ENCODE results near the gene C1QTNF7. TPM values are rescaled to one million over a fixed set of nuclear protein-coding genes. Genes with fewer than 3 reads are reported as not detected.

Gene C1QTNF7, protein sequence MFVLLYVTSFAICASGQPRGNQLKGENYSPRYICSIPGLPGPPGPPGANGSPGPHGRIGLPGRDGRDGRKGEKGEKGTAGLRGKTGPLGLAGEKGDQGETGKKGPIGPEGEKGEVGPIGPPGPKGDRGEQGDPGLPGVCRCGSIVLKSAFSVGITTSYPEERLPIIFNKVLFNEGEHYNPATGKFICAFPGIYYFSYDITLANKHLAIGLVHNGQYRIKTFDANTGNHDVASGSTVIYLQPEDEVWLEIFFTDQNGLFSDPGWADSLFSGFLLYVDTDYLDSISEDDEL
- total RNA-seq (10 to 100 TPM; 12.5 to 15.5 TPM), polyA plus RNA-seq (10 to 100 TPM in 1 of 2 donors, 1 to 10 TPM in 1; 9.5 to 14.9 TPM)
- long read RNA-seq, donor 1, full-length matches to known transcripts = 12 of 25 reads
- long read RNA-seq, donor 1, partial matches to known transcripts = 0 of 25 reads
- long read RNA-seq, donor 1, other reads (novel, unspliced or antisense) = 13 of 25 reads
- long read RNA-seq, donor 2, transcript C1QTNF7-205 (3 exons, 1,533 nt) = major isoform, 5 of 32 reads
- long read RNA-seq, donor 2, partial matches to known transcripts = 2 of 32 reads
- long read RNA-seq, donor 2, other reads (novel, unspliced or antisense) = 25 of 32 reads

DNA sequence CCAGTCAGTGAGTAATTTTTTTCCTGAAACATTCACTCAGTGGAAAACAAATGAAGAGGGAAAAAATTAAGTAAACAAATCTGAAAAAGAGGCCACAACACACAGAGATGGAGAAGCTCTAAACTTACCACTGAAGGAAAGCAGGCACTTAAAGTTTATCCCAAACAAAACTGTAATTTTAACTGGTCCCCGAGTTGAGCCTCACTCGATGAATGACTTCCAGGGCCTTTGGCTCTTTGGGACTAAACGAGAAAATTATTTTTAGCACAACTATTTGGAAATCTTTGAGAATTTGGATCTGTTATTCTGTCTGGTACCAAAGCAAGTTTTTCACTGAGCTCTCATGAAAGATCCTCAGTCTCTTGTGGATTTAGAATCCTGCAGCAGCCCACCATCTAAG, at the start of gene C1QTNF7:
TSS of gene C1QTNF7 (plus strand) at position 333 of the 400 bp plus-strand sequence. CDS start 7,711 bp downstream, outside the sequence.
- peak within 1 kb of the TSS; percentile 94 to 95 for H3K27ac ChIP-seq (ENCODE audit: low read depth in 1 of 2, low read length in 2 of 2)
- H3K36me3 ChIP-seq (ENCODE audit: control insufficient read depth in 1 of 2, insufficient read depth in 2 of 2, low read length in 1 of 2) = no peaks in the 10 kb centered on the region
- H3K4me1 ChIP-seq (ENCODE audit: control insufficient read depth in 1 of 2, insufficient read depth in 2 of 2, low read length in 2 of 2) = peaks cover 7 to 19% of the 10 kb centered on the region in 2 donors
- peak within 1 kb of the TSS; percentile 39 to 69 for H3K4me3 ChIP-seq (ENCODE audit: low read length in 2 of 2)
- H3K9me3 ChIP-seq (ENCODE audit: control insufficient read depth, low read length) = no peaks in the 10 kb centered on the region
- DNase-seq (no peak), ATAC-seq (ENCODE audit: low FRiP score) (peak; percentile 82)
- intact Hi-C loops (cut with DNase I) = loop anchor here (10.0 kb wide), 2 partner anchors 193 to 423 kb away; partner anchors contain the start of gene CPEB2 (in 1 of the 2)
- WGBS, 2 donors = 5 to 9% methylated on average over 3 of the region's 3 CpGs
- H3K27me3 ChIP-seq (ENCODE audit: control insufficient read depth in 1 of 2, insufficient read depth in 2 of 2, low read length in 1 of 2) = no peaks in the 10 kb centered on the region

DNA sequence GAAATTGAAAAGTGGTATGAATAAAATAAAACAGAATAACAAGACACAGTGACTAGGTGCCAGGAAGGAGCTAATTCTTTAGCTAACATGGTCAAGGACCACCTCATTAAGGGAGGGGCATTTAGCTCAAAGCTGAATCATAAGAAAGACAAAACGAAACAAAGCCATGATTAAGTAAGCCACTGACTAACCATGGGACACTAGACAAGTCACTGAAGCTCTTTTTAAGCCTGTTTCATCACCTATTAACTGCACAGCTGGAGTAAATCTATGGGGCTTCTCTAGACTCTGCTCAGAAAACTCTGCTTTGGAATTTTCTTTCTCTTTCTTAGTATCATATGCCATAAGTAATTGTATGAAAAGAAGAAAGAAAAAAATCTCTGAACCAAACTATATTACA, 49.8 kb upstream of the C1QTNF7 start:
- no peak for DNase-seq
- H3K27ac ChIP-seq (ENCODE audit: low read depth in 1 of 2, low read length in 2 of 2) = no peak overlapping the region
- no peak for ATAC-seq (ENCODE audit: low FRiP score)
- no peaks in the 10 kb centered on the region for H3K27me3 ChIP-seq (ENCODE audit: control insufficient read depth in 1 of 2, insufficient read depth in 2 of 2, low read length in 1 of 2)
- H3K9me3 ChIP-seq (ENCODE audit: control insufficient read depth, low read length) = no peaks in the 10 kb centered on the region
- peaks cover 2 to 21% of the 10 kb centered on the region in 2 donors for H3K4me1 ChIP-seq (ENCODE audit: control insufficient read depth in 1 of 2, insufficient read depth in 2 of 2, low read length in 2 of 2)
- no peaks in the 10 kb centered on the region for H3K36me3 ChIP-seq (ENCODE audit: control insufficient read depth in 1 of 2, insufficient read depth in 2 of 2, low read length in 1 of 2)
- 1 to 4% methylated on average over 1 of the region's 1 CpG for WGBS, 2 donors
- peak overlapping the region in 1 of 2 donors; percentile 26 for H3K4me3 ChIP-seq (ENCODE audit: low read length in 2 of 2)
- intact Hi-C loops (cut with DNase I) = no loop called here

DNA sequence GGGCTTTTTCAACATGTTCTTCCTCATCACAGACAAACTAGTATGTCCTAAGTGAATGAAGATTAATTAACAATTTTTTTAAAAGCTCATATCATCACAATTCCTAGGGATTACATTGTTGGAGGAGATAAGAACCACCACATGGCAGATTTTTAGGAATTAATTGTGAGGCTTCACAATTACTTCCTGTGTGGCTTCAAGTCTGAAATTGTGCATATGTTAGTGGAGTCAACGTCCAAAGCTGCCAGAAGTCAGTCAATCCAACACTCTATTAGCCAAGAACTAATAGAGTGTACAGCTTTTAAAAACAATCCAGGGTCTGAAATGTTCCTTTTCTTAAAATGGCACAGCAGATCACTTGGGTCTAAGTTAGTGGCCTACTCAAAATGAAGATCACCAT, 49.3 kb upstream of the C1QTNF7 start:
- H3K4me3 ChIP-seq (ENCODE audit: low read length in 2 of 2) = no peak overlapping the region
- no peak for DNase-seq
- intact Hi-C loops (cut with DNase I) = no loop called here
- WGBS, 2 donors = 0 to 4% methylated on average over 1 of the region's 1 CpG
- no peaks in the 10 kb centered on the region for H3K27me3 ChIP-seq (ENCODE audit: control insufficient read depth in 1 of 2, insufficient read depth in 2 of 2, low read length in 1 of 2)
- no peak overlapping the region for H3K27ac ChIP-seq (ENCODE audit: low read depth in 1 of 2, low read length in 2 of 2)
- ATAC-seq (ENCODE audit: low FRiP score) = no peak
- no peaks in the 10 kb centered on the region for H3K36me3 ChIP-seq (ENCODE audit: control insufficient read depth in 1 of 2, insufficient read depth in 2 of 2, low read length in 1 of 2)
- peaks cover 2 to 22% of the 10 kb centered on the region in 2 donors for H3K4me1 ChIP-seq (ENCODE audit: control insufficient read depth in 1 of 2, insufficient read depth in 2 of 2, low read length in 2 of 2)
- no peaks in the 10 kb centered on the region for H3K9me3 ChIP-seq (ENCODE audit: control insufficient read depth, low read length)

DNA sequence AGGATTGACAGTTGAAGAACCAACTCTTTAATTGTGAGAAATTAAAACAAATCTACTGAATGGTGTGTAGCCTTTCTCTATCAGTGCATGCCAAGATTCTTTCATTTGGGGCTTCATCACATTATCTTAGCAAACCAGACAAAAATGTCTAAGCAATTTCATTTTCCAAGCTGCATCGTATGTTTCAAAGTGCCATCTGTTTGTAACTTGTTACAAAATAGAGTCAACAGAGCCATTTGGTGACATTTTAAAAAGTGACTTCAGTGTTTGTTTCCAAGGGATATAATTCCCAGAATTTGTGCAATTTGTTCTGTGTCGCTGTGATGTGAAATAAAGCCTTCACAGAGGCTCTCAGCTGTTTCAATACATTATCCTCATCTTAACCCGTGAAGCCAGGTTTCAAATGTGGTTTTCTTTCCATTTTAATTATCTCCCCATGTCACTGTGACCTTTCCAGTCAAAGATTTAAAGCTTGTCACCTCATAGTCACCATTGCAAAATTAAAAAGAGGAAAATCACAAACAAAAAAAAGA, 46.0 kb upstream of the C1QTNF7 start:
- Histone ChIP-seq H3K9me3 (ENCODE audit: control insufficient read depth, low read length) (no peaks in the 10 kb centered on the region), H3K4me3 (ENCODE audit: low read length in 2 of 2) (no peak overlapping the region), H3K4me1 (ENCODE audit: control insufficient read depth in 1 of 2, insufficient read depth in 2 of 2, low read length in 2 of 2) (peaks cover 7 to 22% of the 10 kb centered on the region in 2 donors), H3K27ac (ENCODE audit: low read depth in 1 of 2, low read length in 2 of 2) (no peak overlapping the region), H3K36me3 (ENCODE audit: control insufficient read depth in 1 of 2, insufficient read depth in 2 of 2, low read length in 1 of 2) (no peaks in the 10 kb centered on the region), H3K27me3 (ENCODE audit: control insufficient read depth in 1 of 2, insufficient read depth in 2 of 2, low read length in 1 of 2) (no peaks in the 10 kb centered on the region)
- no peak for ATAC-seq (ENCODE audit: low FRiP score)
- DNase-seq = no peak
- 58 to 63% methylated on average over 3 of the region's 3 CpGs for WGBS, 2 donors
- intact Hi-C loops (cut with DNase I) = no loop called here

DNA sequence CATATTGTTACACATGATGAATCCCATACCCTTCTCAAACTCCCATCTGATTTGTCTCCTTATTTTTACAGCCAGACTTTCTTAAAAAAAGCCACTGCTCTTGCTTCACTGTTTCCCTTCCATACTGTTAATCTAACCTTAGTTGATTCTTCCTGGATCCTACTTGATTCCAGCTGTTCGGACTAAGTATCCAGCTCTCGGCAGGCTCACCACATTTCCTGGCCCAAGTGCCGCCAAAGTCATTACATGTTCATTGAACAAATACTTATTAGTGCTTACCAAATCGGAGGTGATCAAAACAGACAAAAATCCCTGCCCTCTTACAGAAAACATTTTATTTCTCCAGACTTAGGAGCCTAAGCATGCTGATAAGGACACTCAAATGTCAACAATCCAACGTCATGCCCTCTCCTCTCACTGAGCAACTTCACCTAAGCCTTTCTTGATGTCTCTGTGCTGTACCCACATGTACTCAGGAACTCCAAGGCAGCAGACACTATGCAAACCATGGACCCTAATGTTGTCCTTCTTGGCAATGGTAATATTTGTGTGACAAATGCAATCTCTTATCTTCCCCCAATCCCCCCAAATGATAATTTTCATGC, 45.1 kb upstream of the C1QTNF7 start:
- peaks cover 7 to 21% of the 10 kb centered on the region in 2 donors for H3K4me1 ChIP-seq (ENCODE audit: control insufficient read depth in 1 of 2, insufficient read depth in 2 of 2, low read length in 2 of 2)
- no peaks in the 10 kb centered on the region for H3K9me3 ChIP-seq (ENCODE audit: control insufficient read depth, low read length)
- intact Hi-C loops (cut with DNase I) = no loop called here
- peak overlapping the region in 1 of 2 donors; percentile 29 for H3K27ac ChIP-seq (ENCODE audit: low read depth in 1 of 2, low read length in 2 of 2)
- 21 to 40% methylated on average over 5 of the region's 5 CpGs for WGBS, 2 donors
- H3K4me3 ChIP-seq (ENCODE audit: low read length in 2 of 2) = no peak overlapping the region
- no peak for DNase-seq
- H3K36me3 ChIP-seq (ENCODE audit: control insufficient read depth in 1 of 2, insufficient read depth in 2 of 2, low read length in 1 of 2) = no peaks in the 10 kb centered on the region
- no peaks in the 10 kb centered on the region for H3K27me3 ChIP-seq (ENCODE audit: control insufficient read depth in 1 of 2, insufficient read depth in 2 of 2, low read length in 1 of 2)
- ATAC-seq (ENCODE audit: low FRiP score) = no peak

DNA sequence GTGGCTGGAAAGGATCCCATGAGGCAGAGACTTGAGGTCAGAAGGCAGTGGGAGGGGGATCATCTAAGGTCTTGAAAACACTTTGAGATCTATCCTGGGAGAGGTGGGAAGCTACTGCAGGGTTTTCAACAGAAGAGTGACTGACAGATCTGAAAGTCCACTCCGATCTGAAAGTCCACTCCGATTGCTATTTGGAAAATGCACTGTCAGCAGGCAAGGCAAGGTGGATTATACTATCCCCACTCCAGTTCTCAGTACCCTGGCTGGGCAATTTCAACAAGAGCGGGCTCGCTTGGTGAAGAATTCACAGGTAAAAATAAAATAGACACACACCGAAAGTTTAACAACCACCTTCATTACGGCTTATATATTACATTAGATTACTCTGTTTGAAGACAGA, 42.3 kb upstream of the C1QTNF7 start:
- Histone ChIP-seq H3K9me3 (ENCODE audit: control insufficient read depth, low read length) (no peaks in the 10 kb centered on the region), H3K27me3 (ENCODE audit: control insufficient read depth in 1 of 2, insufficient read depth in 2 of 2, low read length in 1 of 2) (no peaks in the 10 kb centered on the region), H3K36me3 (ENCODE audit: control insufficient read depth in 1 of 2, insufficient read depth in 2 of 2, low read length in 1 of 2) (peaks cover 0 to 3% of the 10 kb centered on the region in 2 donors), H3K4me1 (ENCODE audit: control insufficient read depth in 1 of 2, insufficient read depth in 2 of 2, low read length in 2 of 2) (peaks cover 6 to 17% of the 10 kb centered on the region in 2 donors), H3K4me3 (ENCODE audit: low read length in 2 of 2) (peak overlapping the region in 1 of 2 donors; percentile 12), H3K27ac (ENCODE audit: low read depth in 1 of 2, low read length in 2 of 2) (peak overlapping the region; percentile 62 to 95)
- intact Hi-C loops (cut with DNase I) = loop anchor here in 1 of 2 donors (5.0 kb wide), 1 partner anchor 43 kb away; no protein-coding TSS in a partner anchor
- 7 to 12% methylated on average over 6 of the region's 6 CpGs for WGBS, 2 donors
- no peak for ATAC-seq (ENCODE audit: low FRiP score)
- DNase-seq = no peak

DNA sequence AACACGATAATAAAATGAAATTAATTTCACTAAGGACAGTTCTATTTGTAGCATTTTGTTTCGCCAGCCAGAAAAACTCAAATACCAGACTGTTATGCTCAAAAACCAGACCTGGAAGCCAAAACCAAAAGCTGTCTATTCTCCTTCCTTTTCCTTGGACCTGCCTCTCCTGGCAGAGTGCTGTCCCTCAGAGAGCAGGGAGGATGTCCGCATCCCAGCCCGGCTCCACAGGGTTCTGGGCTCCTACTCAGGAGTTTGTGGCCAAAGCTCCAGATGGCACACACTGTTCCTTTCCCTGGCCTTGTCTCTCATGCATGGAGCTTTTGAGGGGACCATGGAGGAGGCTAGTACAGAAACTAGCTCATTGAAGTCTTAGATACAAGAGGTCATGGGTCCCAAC, 41.9 kb upstream of the C1QTNF7 start:
- ATAC-seq (ENCODE audit: low FRiP score) = peak; percentile 83
- WGBS, 2 donors = 6 to 7% methylated on average over 4 of the region's 4 CpGs
- no peaks in the 10 kb centered on the region for H3K9me3 ChIP-seq (ENCODE audit: control insufficient read depth, low read length)
- no peak overlapping the region for H3K4me3 ChIP-seq (ENCODE audit: low read length in 2 of 2)
- peak; percentile 66 to 77 for DNase-seq
- H3K4me1 ChIP-seq (ENCODE audit: control insufficient read depth in 1 of 2, insufficient read depth in 2 of 2, low read length in 2 of 2) = peaks cover 6 to 19% of the 10 kb centered on the region in 2 donors
- H3K36me3 ChIP-seq (ENCODE audit: control insufficient read depth in 1 of 2, insufficient read depth in 2 of 2, low read length in 1 of 2) = peaks cover 0 to 3% of the 10 kb centered on the region in 2 donors
- H3K27ac ChIP-seq (ENCODE audit: low read depth in 1 of 2, low read length in 2 of 2) = peak overlapping the region; percentile 30 to 62
- intact Hi-C loops (cut with DNase I) = loop anchor here in 1 of 2 donors (5.0 kb wide), 1 partner anchor 44 kb away; no protein-coding TSS in a partner anchor
- no peaks in the 10 kb centered on the region for H3K27me3 ChIP-seq (ENCODE audit: control insufficient read depth in 1 of 2, insufficient read depth in 2 of 2, low read length in 1 of 2)

DNA sequence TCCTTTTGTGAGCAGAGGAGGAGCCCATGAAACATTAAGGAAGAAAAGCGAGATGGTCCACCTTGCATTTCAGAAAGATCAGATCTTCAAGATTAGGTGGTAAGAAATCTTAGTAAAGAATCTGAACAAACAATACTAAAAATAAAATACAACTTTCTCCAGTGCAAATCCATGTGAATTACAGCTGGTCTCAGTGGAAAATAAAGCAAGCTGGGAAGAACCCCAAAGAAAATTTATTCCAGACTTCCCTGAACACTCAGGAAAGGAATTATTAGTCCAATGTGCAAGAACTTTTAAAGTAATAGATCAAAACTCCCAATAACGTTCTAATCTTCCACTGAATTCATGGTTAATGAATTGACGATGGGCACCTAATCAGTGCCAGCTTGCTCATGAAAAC, 37.3 kb upstream of the C1QTNF7 start:
- intact Hi-C loops (cut with DNase I) = loop anchor here in 1 of 2 donors (10.0 kb wide), 1 partner anchor 156 kb away; no protein-coding TSS in a partner anchor
- 5 to 11% methylated on average over 3 of the region's 3 CpGs for WGBS, 2 donors

More for the DNA sequence above, 37.3 kb upstream of the C1QTNF7 start:
- Histone ChIP-seq H3K4me3 (ENCODE audit: low read length in 2 of 2) (no peak overlapping the region), H3K9me3 (ENCODE audit: control insufficient read depth, low read length) (no peaks in the 10 kb centered on the region), H3K36me3 (ENCODE audit: control insufficient read depth in 1 of 2, insufficient read depth in 2 of 2, low read length in 1 of 2) (peaks cover 0 to 3% of the 10 kb centered on the region in 2 donors), H3K4me1 (ENCODE audit: control insufficient read depth in 1 of 2, insufficient read depth in 2 of 2, low read length in 2 of 2) (peaks cover 4 to 8% of the 10 kb centered on the region in 2 donors), H3K27me3 (ENCODE audit: control insufficient read depth in 1 of 2, insufficient read depth in 2 of 2, low read length in 1 of 2) (no peaks in the 10 kb centered on the region), H3K27ac (ENCODE audit: low read depth in 1 of 2, low read length in 2 of 2) (peak overlapping the region; percentile 85 to 90)
- ATAC-seq (ENCODE audit: low FRiP score) (no peak), DNase-seq (no peak)

Measured in aorta (tissue), 5 donors.